HG03139 (cell line): Measurements from ENCODE around the gene MACF1.
"Not testable (repeated sequence)": the region's sequence is repeated elsewhere in the genome, so short reads cannot be mapped to it uniquely, and the experiment has no call there.

Experiments
- ATAC-seq: cut with Tn5 transposase; IDR thresholded peaks from one replicate; pipeline ENCODE4 v1.9.1; 2021; ENCODE audit not compliant: unreplicated experiment

Gene MACF1

GRCh38 chr1:39177706-39178105, 26.8 kb upstream of the MACF1 start:
- ATAC-seq, result no peak

- ATAC-seq, result no peak
These were observed 25.7 kb upstream of the MACF1 start for GRCh38 chr1:39178541-39179431.

GRCh38 chr1:39181311-39181710, 23.2 kb upstream of the MACF1 start:
- no peak for ATAC-seq

GRCh38 chr1:39182804-39183203, 21.7 kb upstream of the MACF1 start:
- no peak for ATAC-seq

GRCh38 chr1:39183503-39184353, 20.8 kb upstream of the MACF1 start:
- no peak for ATAC-seq

GRCh38 chr1:39184354-39184818, 20.1 kb upstream of the MACF1 start:
- ATAC-seq, result no peak

GRCh38 chr1:39187275-39188046, 17.0 kb upstream of the MACF1 start:
- ATAC-seq, result no peak

GRCh38 chr1:39189592-39190041, 14.9 kb upstream of the MACF1 start:
- ATAC-seq, result no peak

- no peak for ATAC-seq
These were observed 14.4 kb upstream of the MACF1 start for GRCh38 chr1:39190096-39190495.

GRCh38 chr1:39194398-39195051, 10.0 kb upstream of the MACF1 start:
- ATAC-seq, result no peak

GRCh38 chr1:39195166-39196111, 9.1 kb upstream of the MACF1 start:
- ATAC-seq, result no peak

GRCh38 chr1:39196244-39197215, 8.0 kb upstream of the MACF1 start:
- peak; percentile 41 for ATAC-seq

GRCh38 chr1:39199593-39199992, 4.9 kb upstream of the MACF1 start:
- ATAC-seq, result no peak

- ATAC-seq, result no peak
These were observed 746 bp downstream of the MACF1 start for GRCh38 chr1:39205102-39205780.

GRCh38 chr1:39205781-39206464, 1.4 kb downstream of the MACF1 start:
- ATAC-seq, result no peak

- ATAC-seq, result not testable (repeated sequence)
These were observed 3.9 kb downstream of the MACF1 start for GRCh38 chr1:39208360-39208759.

GRCh38 chr1:39210649-39211048, 6.2 kb downstream of the MACF1 start:
- no peak for ATAC-seq
